Prostate gland (tissue), 2 donors: Measurements from ENCODE around the gene ORMDL2. TPM values are rescaled to one million over a fixed set of nuclear protein-coding genes. Genes with fewer than 3 reads are reported as not detected.
A peak's percentile ranks its signal among the peaks of the same experiment; 100 is the strongest.

Experiments used
- DNase-seq: peaks from one replicate; pipeline ENCODE4 v3.0.0-alpha.2; 2019; ENCODE audit warnings: low spot score
- H3K27ac ChIP-seq, 2 donors: fragments of 200-600 bp; sonication (generic); 2 replicates each; pipeline ENCODE4 v1.5.1; 2017 to 2019
- H3K27me3 ChIP-seq: fragments of 200-600 bp; sonication (generic); replicated peaks from 2 replicates; pipeline ENCODE4 v1.5.1; 2019; ENCODE audit not compliant: insufficient read depth
- H3K36me3 ChIP-seq, 2 donors: fragments of 200-600 bp; sonication (generic); 1 replicate in 1 of 2; 2 replicates in 1 of 2; pipeline versions ENCODE4 v1.5.1 to v1.8.1; 2017 to 2019
- H3K4me1 ChIP-seq: fragments of 200-600 bp; sonication (generic); replicated peaks from 2 replicates; pipeline ENCODE4 v1.5.1; 2019
- H3K4me3 ChIP-seq, 2 donors: fragments of 200-600 bp; sonication (generic); 2 replicates each; pipeline ENCODE4 v1.5.1; 2017 to 2019
- H3K9me3 ChIP-seq: fragments of 200-600 bp; sonication (generic); 2 replicates; pipeline ENCODE4 v1.5.1; 2017
- POLR2A ChIP-seq: fragments of 450-650 bp; IDR thresholded peaks from one replicate; pipeline ENCODE4 v1.6.1; 2016; ENCODE audit warnings: antibody characterized with exemption, mild to moderate bottlenecking
- POLR2AphosphoS5 ChIP-seq: sonication (generic); formaldehyde crosslinking; IDR thresholded peaks from one replicate; pipeline ENCODE4 v1.6.1; 2017; ENCODE audit warnings: antibody characterized with exemption
- WGBS: methylation state at CpG from one replicate; pipeline ENCODE4 v1.1.5; 2018; 5-methylcytosine and 5-hydroxymethylcytosine counted together
- intact Hi-C: fragments of 100-400 bp; cut with DNase I; formaldehyde crosslinking; loops from one replicate; pipeline ENCODE4 v1.14.2; 2022
- total RNA-seq, 2 donors: library from RNA; depleted of rRNA; stranded (reverse); fragments of >200 nt; gene quantifications; one replicate each; pipeline ENCODE4 v1.1.0, GENCODE V29; 2016
- TF ChIP-seq, protein P1 (sequence below), 4 experiments: fragments of 200-600 bp in 2 of 4; fragments of 450-650 bp in 2 of 4; sonication (generic) in 2 of 4; IDR thresholded peaks; 1 replicate in 3 of 4; 2 replicates in 1 of 4; pipeline ENCODE4 v1.5.1; 2016 to 2019; ENCODE audit warnings: antibody characterized with exemption in 4 of 4, mild to moderate bottlenecking in 2 of 4, moderate library complexity in 2 of 4

ORMDL2 gene
- total RNA-seq, 2 donors from 2014 or later = 23.1 to 29.3 TPM

- Histone ChIP-seq H3K9me3 (no peaks in the 10 kb centered on the region), H3K27ac (no peak overlapping the region), H3K4me3 (no peak overlapping the region), H3K4me1 (no peaks in the 10 kb centered on the region), H3K36me3 (no peaks in the 10 kb centered on the region), H3K27me3 (no peaks in the 10 kb centered on the region)
- no peak for TF ChIP-seq POLR2A
- TF ChIP-seq POLR2AphosphoS5 = no peak
- TF ChIP-seq, protein P1, sequence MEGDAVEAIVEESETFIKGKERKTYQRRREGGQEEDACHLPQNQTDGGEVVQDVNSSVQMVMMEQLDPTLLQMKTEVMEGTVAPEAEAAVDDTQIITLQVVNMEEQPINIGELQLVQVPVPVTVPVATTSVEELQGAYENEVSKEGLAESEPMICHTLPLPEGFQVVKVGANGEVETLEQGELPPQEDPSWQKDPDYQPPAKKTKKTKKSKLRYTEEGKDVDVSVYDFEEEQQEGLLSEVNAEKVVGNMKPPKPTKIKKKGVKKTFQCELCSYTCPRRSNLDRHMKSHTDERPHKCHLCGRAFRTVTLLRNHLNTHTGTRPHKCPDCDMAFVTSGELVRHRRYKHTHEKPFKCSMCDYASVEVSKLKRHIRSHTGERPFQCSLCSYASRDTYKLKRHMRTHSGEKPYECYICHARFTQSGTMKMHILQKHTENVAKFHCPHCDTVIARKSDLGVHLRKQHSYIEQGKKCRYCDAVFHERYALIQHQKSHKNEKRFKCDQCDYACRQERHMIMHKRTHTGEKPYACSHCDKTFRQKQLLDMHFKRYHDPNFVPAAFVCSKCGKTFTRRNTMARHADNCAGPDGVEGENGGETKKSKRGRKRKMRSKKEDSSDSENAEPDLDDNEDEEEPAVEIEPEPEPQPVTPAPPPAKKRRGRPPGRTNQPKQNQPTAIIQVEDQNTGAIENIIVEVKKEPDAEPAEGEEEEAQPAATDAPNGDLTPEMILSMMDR (IDR thresholded peaks at IDR 0.05) = no peak
- 78% methylated on average over 11 of the region's 11 CpGs for WGBS
- intact Hi-C loops = no loop called here
- no peak for DNase-seq
Measured at GRCh38 chr12:55839345-55840140, 21.7 kb downstream of the ORMDL2 start.

GRCh38 chr12:55840581-55841351 lies 22.9 kb downstream of the ORMDL2 start:
- intact Hi-C loops = no loop called here
- DNase-seq = no peak
- Histone ChIP-seq H3K36me3 (no peaks in the 10 kb centered on the region), H3K4me3 (no peak overlapping the region), H3K27me3 (no peaks in the 10 kb centered on the region), H3K27ac (no peak overlapping the region), H3K4me1 (no peaks in the 10 kb centered on the region), H3K9me3 (no peaks in the 10 kb centered on the region)
- TF ChIP-seq, protein P1 (IDR thresholded peaks at IDR 0.05) = no peak
- TF ChIP-seq POLR2A (no peak), POLR2AphosphoS5 (no peak)
- 83% methylated on average over 11 of the region's 11 CpGs for WGBS

DNA sequence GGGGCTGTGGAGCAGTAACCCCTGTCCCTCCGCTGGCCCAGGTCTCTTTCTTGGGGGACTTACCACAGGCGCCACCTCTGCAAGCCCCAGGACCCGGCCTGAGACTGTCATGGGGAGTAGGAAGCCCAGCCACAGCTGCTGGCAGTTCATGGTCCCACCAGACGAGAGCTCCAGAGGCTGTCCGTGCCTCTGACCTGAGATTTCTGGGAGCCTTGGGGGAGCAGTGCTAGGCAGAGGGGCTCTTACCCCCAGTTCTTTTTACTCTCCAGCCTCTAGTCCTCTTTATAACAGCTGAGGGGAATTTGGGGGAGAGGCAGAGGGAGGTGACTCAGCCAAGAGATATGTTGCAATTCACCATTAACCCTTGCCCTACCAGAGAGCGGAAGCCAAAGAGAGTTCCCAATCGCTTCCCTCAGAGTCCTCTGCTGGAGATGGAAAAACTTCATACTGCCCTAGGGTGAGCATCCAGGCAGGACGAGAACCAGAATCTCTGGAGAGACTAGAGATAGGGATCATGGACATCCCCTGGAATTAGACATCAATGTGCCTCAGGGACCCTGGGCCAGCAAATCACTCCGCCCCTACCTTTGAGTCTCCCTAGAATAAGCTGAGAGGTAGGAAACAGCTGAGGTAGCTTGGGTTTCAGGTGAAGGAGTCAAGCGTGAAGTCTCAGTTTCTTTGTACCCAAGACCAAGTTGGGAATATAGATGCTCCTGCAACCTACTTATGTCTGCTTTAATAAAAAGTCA lies 25.0 kb downstream of the ORMDL2 start, which contains the start of gene MMP19:
TSS of gene MMP19 (minus strand) at position 256 of the 749 bp plus-strand sequence. CDS start at position 150, 106 bp downstream.
- no peaks in the 10 kb centered on the region for H3K27me3 ChIP-seq
- H3K36me3 ChIP-seq = no peaks in the 10 kb centered on the region
- no peaks in the 10 kb centered on the region for H3K4me1 ChIP-seq
- peak within 1 kb of the TSS in 1 of 2 donors; percentile 33 for H3K27ac ChIP-seq
- WGBS = 65% methylated on average over 10 of the region's 10 CpGs
- no peaks in the 10 kb centered on the region for H3K9me3 ChIP-seq
- peak within 1 kb of the TSS; percentile 7 to 15 for H3K4me3 ChIP-seq
- no peak for TF ChIP-seq POLR2AphosphoS5
- TF ChIP-seq, protein P1 (IDR thresholded peaks at IDR 0.05) = no peak
- no peak for TF ChIP-seq POLR2A
- no peak for DNase-seq
- intact Hi-C loops = no loop called here

GRCh38 chr12:55843431-55843830 lies 25.6 kb downstream of the ORMDL2 start:
- 96% methylated on average over 4 of the region's 4 CpGs for WGBS
- Histone ChIP-seq H3K36me3 (no peaks in the 10 kb centered on the region), H3K27ac (no peak overlapping the region), H3K4me1 (no peaks in the 10 kb centered on the region), H3K4me3 (no peak overlapping the region), H3K9me3 (no peaks in the 10 kb centered on the region), H3K27me3 (no peaks in the 10 kb centered on the region)
- TF ChIP-seq POLR2AphosphoS5 (no peak), POLR2A (no peak)
- TF ChIP-seq, protein P1 (IDR thresholded peaks at IDR 0.05) = no peak
- DNase-seq = no peak
- intact Hi-C loops = no loop called here
